ENCODE data around the gene EFTUD2.
"Not testable (repeated sequence)": the region's sequence is repeated elsewhere in the genome, so short reads cannot be mapped to it uniquely, and the experiment has no call there.

DNA sequence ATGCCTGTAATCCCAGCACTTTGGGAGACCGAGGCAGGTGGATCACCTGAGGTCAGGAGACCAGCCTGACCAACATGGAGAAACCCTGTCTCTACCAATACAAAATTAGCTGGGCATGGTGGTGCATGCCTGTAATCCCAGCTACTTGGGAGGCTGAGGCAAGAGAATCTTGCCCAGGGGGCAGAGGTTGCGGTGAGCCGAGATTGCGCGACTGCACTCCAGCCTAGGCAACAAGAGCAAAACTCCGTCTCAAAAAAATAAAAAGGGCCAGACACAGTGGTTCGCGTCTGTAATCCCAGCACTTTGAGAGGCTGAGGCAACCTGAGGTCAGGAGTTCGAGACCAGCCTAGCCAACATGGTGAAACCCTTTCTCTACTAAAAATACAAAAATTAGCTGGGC is 74.0 kb downstream of the EFTUD2 start:
- TF ChIP-seq, protein P1, sequence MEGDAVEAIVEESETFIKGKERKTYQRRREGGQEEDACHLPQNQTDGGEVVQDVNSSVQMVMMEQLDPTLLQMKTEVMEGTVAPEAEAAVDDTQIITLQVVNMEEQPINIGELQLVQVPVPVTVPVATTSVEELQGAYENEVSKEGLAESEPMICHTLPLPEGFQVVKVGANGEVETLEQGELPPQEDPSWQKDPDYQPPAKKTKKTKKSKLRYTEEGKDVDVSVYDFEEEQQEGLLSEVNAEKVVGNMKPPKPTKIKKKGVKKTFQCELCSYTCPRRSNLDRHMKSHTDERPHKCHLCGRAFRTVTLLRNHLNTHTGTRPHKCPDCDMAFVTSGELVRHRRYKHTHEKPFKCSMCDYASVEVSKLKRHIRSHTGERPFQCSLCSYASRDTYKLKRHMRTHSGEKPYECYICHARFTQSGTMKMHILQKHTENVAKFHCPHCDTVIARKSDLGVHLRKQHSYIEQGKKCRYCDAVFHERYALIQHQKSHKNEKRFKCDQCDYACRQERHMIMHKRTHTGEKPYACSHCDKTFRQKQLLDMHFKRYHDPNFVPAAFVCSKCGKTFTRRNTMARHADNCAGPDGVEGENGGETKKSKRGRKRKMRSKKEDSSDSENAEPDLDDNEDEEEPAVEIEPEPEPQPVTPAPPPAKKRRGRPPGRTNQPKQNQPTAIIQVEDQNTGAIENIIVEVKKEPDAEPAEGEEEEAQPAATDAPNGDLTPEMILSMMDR (IDR thresholded peaks at IDR 0.05; ENCODE audit: low read length) = not testable (repeated sequence)
- not testable (repeated sequence) for TF ChIP-seq EZH2 (IDR thresholded peaks at IDR 0.05; ENCODE audit: borderline replicate concordance, low read length)
